SU-DHL-6 (cell line): ENCODE data around the gene BMP3.

Source experiments
- H2AFZ ChIP-seq: fragments of 200-600 bp; sonication (generic); 2 replicates; pipeline ENCODE4 v1.6.1; 2014; ENCODE audit warnings: low read depth, mild to moderate bottlenecking, moderate library complexity, mixed read lengths, antibody characterized with exemption, low read length; ENCODE audit not compliant: severe bottlenecking
- H3F3A ChIP-seq: fragments of 200-600 bp; shearing (Covaris generic); 2 replicates; pipeline ENCODE4 v1.6.0; 2016; ENCODE audit warnings: antibody characterized with exemption, mild to moderate bottlenecking; ENCODE audit not compliant: insufficient read depth
- H3K27ac ChIP-seq: fragments of 200-600 bp; sonication (generic); 2 replicates; pipeline ENCODE4 v1.5.1; 2016; ENCODE audit warnings: low read depth, mild to moderate bottlenecking, low read length, moderate library complexity, mixed read lengths
- H3K27me3 ChIP-seq: fragments of 200-600 bp; sonication (generic), shearing (Covaris generic); 2 replicates; pipeline ENCODE4 v1.6.0; 2014; ENCODE audit warnings: mild to moderate bottlenecking, low read length
- H3K36me3 ChIP-seq: fragments of 200-600 bp; sonication (generic); 2 replicates; pipeline ENCODE4 v1.6.1; 2014; ENCODE audit warnings: mild to moderate bottlenecking, low read length, mixed read lengths
- H3K4me2 ChIP-seq: fragments of 300-600, 200-600 bp; shearing (Covaris generic), sonication (generic); 2 replicates; pipeline ENCODE4 v1.6.0; 2014; ENCODE audit warnings: low read length, low read depth, mild to moderate bottlenecking; ENCODE audit not compliant: poor library complexity, severe bottlenecking
- H3K4me3 ChIP-seq: fragments of 200-600 bp; sonication (generic); 2 replicates; pipeline ENCODE4 v1.5.1; 2014; ENCODE audit warnings: antibody characterized with exemption, low read length, mild to moderate bottlenecking, mixed read lengths; ENCODE audit not compliant: insufficient read depth, poor library complexity, severe bottlenecking
- H3K79me2 ChIP-seq: fragments of 200-600 bp; sonication (generic); 2 replicates; pipeline ENCODE4 v1.6.1; 2014; ENCODE audit warnings: mild to moderate bottlenecking, low read length, moderate library complexity; ENCODE audit not compliant: insufficient read depth
- H3K9ac ChIP-seq: fragments of 200-600 bp; sonication (generic); 2 replicates; pipeline ENCODE4 v1.7.0; 2014; ENCODE audit warnings: mild to moderate bottlenecking, low read length
- H3K9me2 ChIP-seq: fragments of 200-600 bp; sonication (generic); replicated peaks from 2 replicates; pipeline ENCODE4 v1.6.1; 2014; ENCODE audit warnings: low read length; ENCODE audit not compliant: insufficient read depth
- H3K9me3 ChIP-seq: fragments of 200-600 bp; sonication (generic); 2 replicates; pipeline ENCODE4 v1.6.1; 2014; ENCODE audit warnings: low read length, mixed read lengths; ENCODE audit not compliant: insufficient read depth
- H4K20me1 ChIP-seq: fragments of 200-600 bp; sonication (generic); 2 replicates; pipeline ENCODE4 v1.6.1; 2014; ENCODE audit warnings: low read depth, mild to moderate bottlenecking, antibody characterized with exemption, low read length, moderate library complexity, mixed read lengths
- EZH2phosphoT487 ChIP-seq: fragments of 200-600 bp; sonication (generic), shearing (Covaris generic); conservative IDR thresholded peaks from 2 replicates; pipeline ENCODE4 v1.6.1; 2018; ENCODE audit warnings: mild to moderate bottlenecking, antibody characterized with exemption, low read length, moderate library complexity, mixed read lengths
- TF ChIP-seq, protein P1 (sequence below): fragments of 200-600 bp; sonication (generic); IDR thresholded peaks from one replicate; pipeline ENCODE4 v1.5.1; 2017; ENCODE audit warnings: antibody characterized with exemption, mild to moderate bottlenecking, low read length, moderate library complexity; ENCODE audit not compliant: insufficient read depth, poor library complexity, severe bottlenecking

BMP3 gene

GRCh38 chr4:81084634-81085033 lies 54.1 kb downstream of the BMP3 start:
- Histone ChIP-seq H3K9me3 (no peaks in the 10 kb centered on the region), H4K20me1 (no peaks in the 10 kb centered on the region), H3F3A (no peaks in the 10 kb centered on the region), H3K36me3 (no peaks in the 10 kb centered on the region), H3K27ac (no peak overlapping the region), H3K4me2 (no peak overlapping the region), H3K79me2 (no peaks in the 10 kb centered on the region), H2AFZ (no peak overlapping the region), H3K9me2 (no peaks in the 10 kb centered on the region), H3K27me3 (no peaks in the 10 kb centered on the region), H3K4me3 (no peak overlapping the region), H3K9ac (no peak overlapping the region)
- TF ChIP-seq, protein P1, sequence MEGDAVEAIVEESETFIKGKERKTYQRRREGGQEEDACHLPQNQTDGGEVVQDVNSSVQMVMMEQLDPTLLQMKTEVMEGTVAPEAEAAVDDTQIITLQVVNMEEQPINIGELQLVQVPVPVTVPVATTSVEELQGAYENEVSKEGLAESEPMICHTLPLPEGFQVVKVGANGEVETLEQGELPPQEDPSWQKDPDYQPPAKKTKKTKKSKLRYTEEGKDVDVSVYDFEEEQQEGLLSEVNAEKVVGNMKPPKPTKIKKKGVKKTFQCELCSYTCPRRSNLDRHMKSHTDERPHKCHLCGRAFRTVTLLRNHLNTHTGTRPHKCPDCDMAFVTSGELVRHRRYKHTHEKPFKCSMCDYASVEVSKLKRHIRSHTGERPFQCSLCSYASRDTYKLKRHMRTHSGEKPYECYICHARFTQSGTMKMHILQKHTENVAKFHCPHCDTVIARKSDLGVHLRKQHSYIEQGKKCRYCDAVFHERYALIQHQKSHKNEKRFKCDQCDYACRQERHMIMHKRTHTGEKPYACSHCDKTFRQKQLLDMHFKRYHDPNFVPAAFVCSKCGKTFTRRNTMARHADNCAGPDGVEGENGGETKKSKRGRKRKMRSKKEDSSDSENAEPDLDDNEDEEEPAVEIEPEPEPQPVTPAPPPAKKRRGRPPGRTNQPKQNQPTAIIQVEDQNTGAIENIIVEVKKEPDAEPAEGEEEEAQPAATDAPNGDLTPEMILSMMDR: no peak
- TF ChIP-seq EZH2phosphoT487: no peak

DNA sequence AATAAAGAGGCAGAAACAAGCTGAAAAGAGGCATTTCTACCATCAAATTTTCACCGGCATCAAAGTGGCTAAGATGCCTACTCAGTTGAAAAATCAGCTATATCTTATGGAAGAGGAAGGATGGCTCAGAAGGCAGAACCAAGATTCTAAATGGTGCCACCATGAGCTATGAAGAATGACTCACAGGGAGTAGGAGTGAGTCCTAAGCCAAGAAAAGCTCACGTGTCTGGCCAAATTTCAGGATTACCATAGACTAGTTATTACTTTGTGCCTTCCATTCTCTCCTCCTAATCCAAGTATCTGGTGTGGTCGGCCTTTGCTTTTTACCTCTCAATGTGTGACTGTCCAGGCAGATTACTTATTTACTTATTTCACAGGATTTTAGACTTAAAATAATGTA lies 54.8 kb downstream of the BMP3 start:
- no peaks in the 10 kb centered on the region for H3K27me3 ChIP-seq
- H4K20me1 ChIP-seq: no peaks in the 10 kb centered on the region
- H3K9me3 ChIP-seq: no peaks in the 10 kb centered on the region
- no peak overlapping the region for H3K4me3 ChIP-seq
- no peak for TF ChIP-seq EZH2phosphoT487
- TF ChIP-seq, protein P1: no peak
- no peak overlapping the region for H3K27ac ChIP-seq
- no peaks in the 10 kb centered on the region for H3K36me3 ChIP-seq
- no peaks in the 10 kb centered on the region for H3F3A ChIP-seq
- no peak overlapping the region for H2AFZ ChIP-seq
- H3K9ac ChIP-seq: no peak overlapping the region
- no peaks in the 10 kb centered on the region for H3K79me2 ChIP-seq
- H3K4me2 ChIP-seq: no peak overlapping the region
- no peaks in the 10 kb centered on the region for H3K9me2 ChIP-seq

DNA sequence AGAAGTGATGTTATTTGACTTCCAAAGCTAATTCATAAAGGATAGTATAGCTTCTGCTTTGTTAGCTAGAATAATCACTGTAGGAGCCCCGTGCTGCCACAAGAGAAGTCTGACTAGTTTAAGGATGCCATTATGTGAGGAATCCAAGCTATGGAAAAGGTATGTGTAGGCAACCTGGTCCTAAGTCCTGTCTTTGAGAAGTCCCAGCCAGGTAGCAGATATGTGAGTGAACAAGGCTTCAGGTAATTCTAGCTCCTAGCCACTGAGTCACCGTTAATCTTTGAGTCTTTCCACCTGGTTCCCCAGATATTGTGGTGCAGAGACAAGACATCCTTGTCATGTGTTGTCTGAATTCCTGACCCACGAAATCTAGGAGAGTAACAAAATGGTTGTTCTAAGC lies 55.5 kb downstream of the BMP3 start:
- Histone ChIP-seq H3K79me2 (no peaks in the 10 kb centered on the region), H3K9me3 (no peaks in the 10 kb centered on the region), H3K9ac (no peak overlapping the region), H3K9me2 (no peaks in the 10 kb centered on the region), H2AFZ (no peak overlapping the region), H3K4me2 (no peak overlapping the region), H3K27ac (no peak overlapping the region), H4K20me1 (no peaks in the 10 kb centered on the region), H3K4me3 (no peak overlapping the region), H3K36me3 (no peaks in the 10 kb centered on the region), H3K27me3 (no peaks in the 10 kb centered on the region), H3F3A (no peaks in the 10 kb centered on the region)
- TF ChIP-seq, protein P1: no peak
- TF ChIP-seq EZH2phosphoT487: no peak
